Left cardiac atrium (tissue), 4 donors: ENCODE measurements around the gene GRM6. TPM values are rescaled to one million over a fixed set of nuclear protein-coding genes. Genes with fewer than 3 reads are reported as not detected.
A peak's percentile ranks its signal among the peaks of the same experiment; 100 is the strongest.

Experiments
- ATAC-seq, 2 donors: fragments of 200-7000 bp; cut with Tn5 transposase; one replicate each; pipeline ENCODE4 v1.9.1; 2020; ENCODE audit warnings: mild to moderate bottlenecking in 2 of 2, moderate library complexity in 2 of 2
- DNase-seq: peaks from one replicate; pipeline ENCODE4 v3.0.0-alpha.2; 2020
- intact Hi-C, 2 donors: fragments of 100-400 bp; cut with DNase I; formaldehyde crosslinking; loops; one replicate each; pipeline versions ENCODE4 v1.14.1 to v1.15.1; 2022 to 2023
- long read RNA-seq: library from polyadenylated mRNA; unstranded; transcript quantifications from one replicate; pipeline ENCODE4 v2.0.0, GENCODE V29; 2021
- total RNA-seq, 2 donors: library from RNA; stranded (reverse); fragmentation: NEBNext Ultra II Directional; extraction: Animal tissue kit (Norgen Biotek cat#: 25700); gene quantifications; one replicate each; pipeline ENCODE4 v1.2.1, GENCODE V29; 2021
- donor health status: DM: no; HTN: yes; CAD: no.
- donor health status: DM: no; HTN: yes; CAD: no; lungs with severe emphysema.
- donor health status: DM: yes; HTN: yes; CAD: no.
- donor health status: Dilated cardiomyopathy.

GRM6 gene
- not detected for total RNA-seq
- long read RNA-seq, result 0 reads

DNA sequence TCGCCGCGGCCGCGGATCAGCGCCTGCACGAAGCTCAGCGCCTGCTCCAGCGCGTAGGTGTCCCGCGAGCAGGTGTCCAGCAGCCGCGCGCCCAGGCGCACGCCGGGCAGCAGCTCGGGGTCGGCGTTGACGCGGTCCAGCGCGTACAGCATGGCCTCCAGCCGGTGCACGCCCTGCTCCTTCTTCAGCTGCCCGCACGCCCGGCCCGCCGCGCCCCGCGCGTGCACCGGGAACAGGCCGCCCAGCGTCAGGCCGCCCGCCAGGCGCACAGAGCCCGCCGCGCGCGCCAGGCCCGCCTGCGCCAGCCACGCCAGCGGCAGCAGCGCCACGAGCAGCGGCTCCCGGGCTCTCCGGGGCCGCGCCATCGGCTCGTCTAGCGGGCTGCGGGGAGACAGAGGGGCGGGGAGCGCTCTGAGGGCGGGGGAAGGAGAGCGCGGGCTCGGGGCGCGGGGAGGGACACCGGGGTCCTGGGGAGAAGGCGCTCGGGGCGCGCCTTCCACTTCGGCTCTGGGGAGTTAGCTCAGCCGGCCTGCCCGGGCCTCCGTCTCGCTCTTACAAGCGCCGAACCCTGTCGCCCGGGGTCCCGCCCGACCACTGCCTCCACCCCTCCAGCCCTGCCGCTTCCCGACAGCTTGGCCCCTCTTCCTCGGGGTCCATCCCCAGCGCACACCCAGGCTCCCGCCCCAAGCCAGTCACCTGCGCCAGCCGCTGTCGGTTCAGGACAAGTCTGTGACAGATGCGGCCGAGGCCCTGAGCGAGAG is at the start of gene GRM6:
Gene GRM6, minus strand, starts transcription at position 741 of the 761 bp plus-strand sequence. Its CDS starts 376 bp downstream, at position 365.
- ATAC-seq (no peak), DNase-seq (no peak)
- intact Hi-C loops, result no loop called here

DNA sequence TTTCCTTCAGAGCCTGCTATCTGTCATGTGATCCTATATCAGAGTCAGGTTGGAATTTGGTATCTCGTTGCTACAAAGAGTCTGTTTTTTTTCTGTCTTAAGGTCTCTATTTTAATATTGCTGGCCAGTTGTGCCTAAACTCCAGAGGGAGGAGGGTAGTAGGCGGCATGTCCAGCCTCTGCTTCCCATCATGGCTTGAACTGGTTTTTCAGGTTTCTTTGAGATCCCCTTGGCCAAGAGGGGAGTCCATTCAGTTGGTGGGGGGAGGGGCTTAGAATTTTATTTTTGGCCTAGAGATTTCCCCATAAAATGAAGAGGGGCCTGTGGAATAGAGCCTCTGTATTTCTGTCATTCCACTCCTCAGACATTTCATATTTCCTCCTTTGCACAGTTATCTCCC is 49.6 kb upstream of the GRM6 start:
- intact Hi-C loops, result no loop called here
- DNase-seq (no peak), ATAC-seq (no peak)

DNA sequence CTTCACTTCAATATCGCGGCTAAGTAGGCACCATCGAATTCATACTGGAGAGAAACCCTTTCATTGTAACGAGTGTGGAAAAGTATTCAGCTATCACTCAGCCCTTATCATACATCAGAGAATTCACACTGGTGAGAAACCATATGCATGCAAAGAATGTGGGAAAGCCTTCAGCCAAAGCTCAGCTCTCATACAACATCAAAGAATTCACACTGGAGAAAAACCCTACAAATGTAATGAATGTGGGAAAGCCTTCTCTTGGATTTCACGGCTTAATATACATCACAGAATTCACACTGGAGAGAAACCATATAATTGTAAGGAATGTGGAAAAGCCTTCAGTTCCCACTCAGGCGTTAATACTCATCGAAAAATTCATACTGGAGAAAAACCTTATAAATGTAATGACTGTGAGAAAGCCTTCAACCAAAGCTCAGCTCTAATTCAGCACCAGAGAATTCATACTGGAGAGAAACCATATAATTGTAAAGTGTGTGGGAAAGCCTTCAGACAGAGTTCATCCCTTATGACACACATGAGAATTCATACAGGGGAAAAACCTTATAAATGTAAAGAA is 38.0 kb upstream of the GRM6 start:
- DNase-seq, result no peak
- ATAC-seq, result no peak
- intact Hi-C loops, result no loop called here

DNA sequence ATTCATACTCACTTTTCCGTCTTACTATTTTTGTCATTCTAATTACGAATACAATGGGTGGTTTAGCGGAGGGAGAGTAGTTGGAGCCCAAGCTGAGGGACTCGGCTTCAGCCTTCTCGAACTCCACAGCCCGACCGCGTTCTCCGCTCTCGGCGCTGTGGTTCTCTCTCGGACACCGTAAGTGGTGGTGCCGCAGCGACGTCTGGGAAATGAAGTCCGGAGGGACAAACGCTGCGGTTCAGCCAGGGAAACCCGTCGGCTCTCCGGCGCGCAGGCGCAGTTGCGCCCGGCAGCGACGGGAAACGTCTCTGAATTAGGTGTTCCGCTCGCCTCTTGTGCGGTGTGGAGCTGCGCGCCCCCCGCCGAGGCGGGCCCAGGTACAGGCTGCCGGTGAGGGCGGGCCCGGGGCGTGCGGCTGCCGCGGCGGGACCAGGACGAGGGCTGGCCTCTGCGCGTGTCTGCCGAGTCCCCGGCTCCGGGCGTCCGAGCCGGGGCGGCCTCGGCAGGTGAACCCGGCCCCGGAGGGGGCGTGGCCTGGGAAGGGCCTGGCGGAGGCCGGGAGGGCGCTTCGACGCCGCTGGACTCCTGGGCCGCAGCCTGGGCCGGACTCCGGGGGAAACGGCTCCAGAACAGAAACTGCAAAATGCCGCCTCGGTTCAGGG is 28.5 kb upstream of the GRM6 start, which contains the start of gene ZNF879:
Gene ZNF879, plus strand, starts transcription at position 277 of the 662 bp plus-strand sequence. CDS start 1,201 bp downstream, outside the sequence.
- ATAC-seq, result peak; percentile 99 to 100
- peak; percentile 96 for DNase-seq
- intact Hi-C loops, result loop anchor here in 1 of 2 donors (5.0 kb wide), 1 partner anchor 81 kb away; the partner anchor contains the start of gene ZNF454

DNA sequence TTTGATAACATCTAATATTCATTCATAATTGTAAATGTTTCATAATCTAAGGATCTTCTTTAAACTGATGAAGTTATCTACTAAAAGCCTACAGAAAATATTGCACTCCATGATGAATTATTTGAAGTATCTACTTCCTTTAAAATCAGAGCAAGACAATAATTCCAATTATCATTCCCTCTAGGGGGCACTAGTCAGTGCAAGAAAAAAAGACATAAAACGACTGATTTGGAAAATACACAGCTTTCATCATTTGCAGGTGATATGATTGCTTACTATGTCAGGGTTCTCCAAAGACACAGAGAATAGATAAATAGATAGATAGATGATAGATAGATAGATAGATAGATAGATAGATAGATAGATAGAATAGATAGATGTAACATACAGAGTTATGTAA is 13.5 kb upstream of the GRM6 start:
- DNase-seq (no peak), ATAC-seq (no peak)
- intact Hi-C loops, result no loop called here

DNA sequence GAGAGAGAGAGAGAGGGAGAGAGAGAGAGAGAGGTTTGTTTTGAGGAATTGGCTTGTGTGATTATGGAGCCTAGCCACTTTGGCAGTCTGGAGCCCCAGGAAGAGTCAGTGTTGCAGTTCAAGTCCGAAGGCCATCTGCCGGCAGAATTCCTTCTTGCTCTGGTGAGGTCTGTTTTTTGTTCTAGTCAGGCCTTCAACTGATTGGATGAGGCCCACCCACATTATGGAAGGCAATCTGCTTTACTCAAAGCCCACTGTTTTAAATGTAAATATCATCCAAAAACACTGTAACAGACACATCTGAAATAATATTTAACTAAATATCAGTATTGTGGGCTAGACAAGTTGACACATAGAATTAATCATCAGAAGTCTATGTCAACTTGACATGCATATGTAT is 11.4 kb upstream of the GRM6 start:
- intact Hi-C loops, result no loop called here
- DNase-seq (no peak), ATAC-seq (no peak)

DNA sequence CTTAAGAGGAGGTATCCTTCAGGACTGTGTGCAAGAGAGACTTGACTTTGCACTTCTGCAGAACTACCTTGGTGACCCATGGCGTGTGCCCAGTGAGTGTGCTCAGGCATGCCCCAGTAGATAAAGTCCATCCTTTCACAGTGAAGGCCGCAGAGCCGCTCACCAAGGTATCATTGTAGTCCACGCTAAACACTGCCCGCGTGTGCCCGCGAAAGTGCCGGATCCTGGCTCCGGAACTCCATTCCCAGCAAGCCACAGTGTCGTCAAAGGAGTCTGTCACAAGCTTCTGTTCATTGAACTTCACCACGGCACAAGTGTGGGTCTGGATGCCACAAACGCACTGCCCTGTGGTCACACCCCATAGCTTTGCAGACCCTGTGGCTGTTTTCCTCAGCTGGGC is 3.3 kb upstream of the GRM6 start:
- DNase-seq (no peak), ATAC-seq (no peak)
- intact Hi-C loops, result no loop called here

DNA sequence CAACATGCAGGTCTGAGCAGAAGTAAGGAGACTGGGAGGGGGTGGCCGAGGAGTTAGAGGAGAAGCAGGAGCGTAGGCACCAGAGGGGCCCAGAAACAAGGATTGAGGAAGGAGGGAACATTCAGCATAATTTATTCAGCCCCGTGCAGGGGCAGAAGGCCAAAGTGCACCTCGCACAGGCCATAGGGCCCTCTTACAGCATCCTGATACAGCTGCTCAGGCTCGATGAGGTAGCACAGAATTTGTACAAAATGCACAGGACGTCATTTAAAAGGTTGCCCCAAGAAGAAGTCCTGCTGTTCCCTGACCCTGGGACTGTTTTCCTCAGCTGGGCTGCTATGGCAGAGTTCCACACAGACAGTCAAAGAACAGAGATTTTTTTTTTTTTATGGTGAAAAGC is 2.1 kb upstream of the GRM6 start:
- ATAC-seq (no peak), DNase-seq (no peak)
- intact Hi-C loops, result no loop called here

DNA sequence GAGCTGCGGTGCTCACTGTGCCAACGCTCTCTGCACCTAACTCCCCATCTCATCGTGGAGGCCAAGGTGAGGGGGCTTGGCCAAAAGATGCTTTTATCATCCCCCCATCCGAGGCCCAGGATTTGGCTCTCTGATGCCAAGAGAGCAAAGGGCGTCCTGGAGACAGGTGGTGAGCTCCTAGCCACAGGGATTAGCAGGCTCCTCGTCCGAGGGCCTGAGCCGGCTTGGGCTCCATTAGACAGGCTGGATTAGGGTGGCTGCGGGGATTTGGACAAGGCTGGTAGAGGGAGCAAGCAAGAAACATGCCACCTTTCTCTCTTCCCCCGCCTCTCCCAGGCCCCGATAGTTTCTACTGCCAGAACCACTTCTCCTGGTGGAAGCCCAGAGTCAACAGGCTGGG is 1.0 kb upstream of the GRM6 start:
- intact Hi-C loops, result no loop called here
- ATAC-seq (no peak), DNase-seq (no peak)

DNA sequence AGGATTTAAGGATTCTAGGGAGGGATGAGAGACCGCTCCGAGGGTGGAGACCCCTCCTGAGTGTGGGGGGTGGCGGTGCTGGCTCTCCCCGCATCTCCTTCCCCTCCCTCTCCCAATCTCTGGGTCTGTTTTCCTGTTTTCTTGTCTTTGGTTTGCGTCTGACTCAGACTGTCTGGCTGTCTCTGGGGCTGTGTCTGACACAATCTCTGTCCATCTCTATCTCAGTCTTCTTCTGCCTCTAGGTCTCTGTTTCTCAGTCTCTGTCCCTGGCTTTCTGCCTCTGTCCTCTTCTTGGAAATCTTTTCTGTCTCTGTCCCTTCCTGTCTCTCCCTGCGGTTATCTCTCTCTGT is 196 bp upstream of the GRM6 start:
- DNase-seq, result no peak
- no peak for ATAC-seq
- intact Hi-C loops, result no loop called here

DNA sequence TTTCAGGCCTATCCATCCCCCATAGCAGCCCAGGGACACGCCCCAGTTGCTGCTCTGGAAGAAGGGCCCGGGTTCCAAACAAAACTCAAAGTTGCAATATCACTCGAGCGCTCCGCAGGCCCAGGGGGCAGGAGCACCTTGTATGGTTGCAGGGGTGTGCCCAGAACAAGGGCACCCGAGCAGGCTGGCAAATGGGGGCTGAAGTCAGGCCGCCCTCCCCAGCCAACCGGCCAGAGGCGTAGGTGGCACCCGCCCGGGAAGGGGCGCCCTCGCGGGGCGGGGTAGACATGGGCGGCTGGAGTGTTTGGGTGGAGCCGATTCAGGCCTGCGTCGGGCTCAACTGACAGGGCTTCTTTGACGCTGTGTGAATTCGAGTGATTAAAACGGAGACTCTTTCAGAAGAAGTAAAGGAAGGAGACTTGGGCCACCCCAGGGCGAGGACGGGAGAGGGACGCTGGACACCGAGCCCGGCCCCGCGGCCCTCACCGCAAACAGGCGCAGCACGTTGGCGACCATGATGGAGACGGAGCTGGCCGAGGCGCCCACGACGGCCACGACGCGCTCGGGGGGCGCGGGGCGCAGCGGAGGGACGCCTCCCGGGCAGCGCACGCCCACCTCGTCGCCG is 1.1 kb downstream of the GRM6 start:
- no peak for ATAC-seq
- DNase-seq, result no peak
- intact Hi-C loops, result no loop called here

DNA sequence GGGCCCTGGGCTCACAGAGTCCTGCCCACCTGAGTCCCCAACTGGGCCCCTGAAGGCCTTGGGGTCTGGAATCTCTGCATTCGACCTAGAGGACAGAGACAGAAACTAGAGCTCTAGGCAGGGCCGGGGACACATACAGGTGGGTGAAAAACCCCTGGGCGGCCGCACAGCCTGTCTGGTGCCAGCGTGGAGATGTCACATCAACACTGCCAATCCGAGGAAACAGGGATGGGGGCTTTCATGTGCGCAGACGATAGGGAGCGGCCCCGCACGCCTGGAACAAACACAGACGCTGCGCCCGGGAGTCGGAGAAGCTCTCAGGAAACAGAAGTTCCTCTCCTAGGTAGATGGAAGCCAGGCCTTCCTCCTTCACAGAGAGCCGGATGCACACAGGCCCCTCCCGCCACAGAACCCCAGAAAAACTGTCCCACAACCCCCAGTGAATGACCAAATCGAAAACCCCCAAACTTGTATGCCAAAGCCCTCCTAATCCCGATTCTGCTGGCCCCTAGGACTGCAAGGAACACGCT is 1.8 kb downstream of the GRM6 start:
- ATAC-seq (no peak), DNase-seq (no peak)
- intact Hi-C loops, result no loop called here

DNA sequence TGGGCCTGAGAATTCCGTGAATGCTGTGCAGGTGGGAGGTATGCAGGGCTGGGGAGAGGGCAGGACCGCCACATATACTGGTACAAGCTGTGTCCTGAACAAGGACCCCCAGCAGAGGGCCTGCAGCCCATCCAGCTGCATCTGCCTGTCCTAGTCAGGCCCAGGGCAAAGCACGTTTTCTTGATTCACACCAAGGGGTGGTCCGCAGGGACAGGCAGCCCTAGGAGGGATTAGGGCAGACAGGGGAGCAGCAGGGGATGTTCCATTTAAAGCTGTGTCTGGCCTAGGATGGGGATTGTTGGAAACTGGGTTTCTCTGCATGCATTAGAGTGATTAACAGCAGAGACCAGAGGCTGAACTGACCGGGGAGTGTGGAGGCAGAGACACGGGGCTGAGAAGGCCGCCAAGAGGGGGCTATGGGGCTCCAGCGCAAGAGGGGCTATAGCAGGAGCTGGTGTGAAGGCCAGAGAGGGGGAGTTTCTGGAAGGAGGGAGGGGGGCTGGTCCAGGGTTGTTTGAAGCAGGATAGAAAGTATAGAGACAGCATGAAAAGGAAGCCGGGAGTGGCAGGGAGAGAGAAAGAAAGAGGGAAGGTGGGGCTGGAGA is 2.7 kb downstream of the GRM6 start:
- no peak for DNase-seq
- intact Hi-C loops, result no loop called here
- no peak for ATAC-seq

DNA sequence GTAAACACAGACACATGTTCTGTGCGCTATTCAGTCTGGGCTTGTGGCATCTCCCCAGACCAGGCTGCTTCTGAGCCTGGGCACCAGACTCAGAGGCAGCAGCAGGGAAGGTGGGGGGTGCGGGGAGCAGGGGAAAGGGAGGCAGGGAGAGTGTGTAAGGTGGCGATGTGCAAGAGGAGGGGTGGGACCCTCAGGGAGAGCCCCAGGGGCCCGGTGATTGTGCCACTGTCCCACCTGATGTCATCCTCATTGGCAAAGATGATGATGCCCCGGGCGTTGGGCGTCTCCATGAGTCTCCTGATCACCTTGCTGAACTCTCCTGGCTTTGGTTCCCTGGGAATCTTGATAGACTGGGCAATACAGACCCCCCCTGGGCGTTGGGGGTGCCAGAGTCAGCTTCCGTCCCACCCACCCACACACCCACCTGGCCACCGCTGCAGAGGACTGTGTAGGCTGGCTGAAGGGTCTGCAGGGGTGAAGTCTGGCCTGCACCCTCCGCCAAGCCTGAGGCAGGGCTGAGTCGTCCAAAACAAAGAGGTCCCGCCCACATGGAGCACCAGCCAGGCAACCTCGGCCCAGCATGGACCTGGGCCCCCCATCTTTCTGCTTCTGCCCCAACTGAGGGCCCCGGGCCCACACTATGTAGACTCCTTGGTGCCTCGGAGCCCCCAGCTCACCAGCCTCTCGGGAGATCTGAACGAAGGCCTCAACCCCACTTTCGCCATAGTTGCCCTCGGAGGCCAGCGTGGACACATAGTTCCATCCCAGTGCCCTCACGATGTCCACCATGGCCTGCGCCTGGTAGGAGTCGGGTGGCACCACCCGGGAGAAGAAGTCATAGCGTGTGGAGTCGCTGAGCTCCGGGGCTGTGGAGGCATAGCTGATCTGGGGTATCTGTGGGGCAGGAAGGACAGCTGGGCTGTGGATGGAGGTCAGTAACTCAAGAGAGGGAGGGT is 3.7 kb downstream of the GRM6 start:
- DNase-seq, result no peak
- intact Hi-C loops, result no loop called here
- ATAC-seq, result no peak

DNA sequence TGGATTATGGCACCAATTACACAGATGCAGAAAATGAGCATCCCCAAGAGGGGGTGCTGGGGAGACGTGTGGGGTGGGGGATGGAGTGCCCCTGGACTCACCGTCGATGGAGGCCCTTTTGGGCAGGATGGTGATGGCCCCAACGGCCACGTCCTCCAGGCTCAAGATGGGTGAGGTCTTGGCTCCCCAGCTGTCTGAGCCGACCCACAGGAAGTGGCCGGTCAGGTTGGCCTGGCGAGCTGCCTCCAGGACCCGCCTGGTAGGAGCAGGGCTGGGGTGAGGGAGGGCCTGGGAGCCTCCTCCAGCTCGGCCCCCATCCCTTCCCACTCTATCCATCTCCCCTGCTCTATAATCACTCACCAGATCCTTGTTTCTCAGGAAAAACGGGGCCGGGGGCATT is 4.6 kb downstream of the GRM6 start:
- intact Hi-C loops, result no loop called here
- no peak for ATAC-seq

DNA sequence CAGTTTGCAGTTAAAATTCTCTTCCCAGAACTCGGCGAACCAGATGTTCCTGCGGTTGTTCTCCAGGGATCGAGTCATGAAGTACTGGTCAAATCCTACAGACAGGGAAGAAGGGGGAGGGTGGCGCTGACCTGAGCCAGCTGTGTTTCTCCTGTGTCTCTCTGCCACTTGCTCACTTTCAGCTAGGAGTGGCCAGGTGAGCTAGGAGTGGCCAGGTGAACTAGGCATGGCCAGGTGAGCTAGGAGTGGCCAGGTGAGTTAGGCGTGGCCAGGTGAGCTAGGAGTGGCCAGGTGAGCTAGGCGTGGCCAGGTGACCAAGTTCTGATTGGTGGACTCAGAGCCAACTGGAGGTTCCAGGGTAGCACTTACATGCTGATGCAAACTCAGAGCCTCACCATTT is 5.8 kb downstream of the GRM6 start:
- intact Hi-C loops, result no loop called here
- ATAC-seq, result no peak
- no peak for DNase-seq

More for the DNA sequence above, 4.6 kb downstream of the GRM6 start:
- DNase-seq, result no peak

DNA sequence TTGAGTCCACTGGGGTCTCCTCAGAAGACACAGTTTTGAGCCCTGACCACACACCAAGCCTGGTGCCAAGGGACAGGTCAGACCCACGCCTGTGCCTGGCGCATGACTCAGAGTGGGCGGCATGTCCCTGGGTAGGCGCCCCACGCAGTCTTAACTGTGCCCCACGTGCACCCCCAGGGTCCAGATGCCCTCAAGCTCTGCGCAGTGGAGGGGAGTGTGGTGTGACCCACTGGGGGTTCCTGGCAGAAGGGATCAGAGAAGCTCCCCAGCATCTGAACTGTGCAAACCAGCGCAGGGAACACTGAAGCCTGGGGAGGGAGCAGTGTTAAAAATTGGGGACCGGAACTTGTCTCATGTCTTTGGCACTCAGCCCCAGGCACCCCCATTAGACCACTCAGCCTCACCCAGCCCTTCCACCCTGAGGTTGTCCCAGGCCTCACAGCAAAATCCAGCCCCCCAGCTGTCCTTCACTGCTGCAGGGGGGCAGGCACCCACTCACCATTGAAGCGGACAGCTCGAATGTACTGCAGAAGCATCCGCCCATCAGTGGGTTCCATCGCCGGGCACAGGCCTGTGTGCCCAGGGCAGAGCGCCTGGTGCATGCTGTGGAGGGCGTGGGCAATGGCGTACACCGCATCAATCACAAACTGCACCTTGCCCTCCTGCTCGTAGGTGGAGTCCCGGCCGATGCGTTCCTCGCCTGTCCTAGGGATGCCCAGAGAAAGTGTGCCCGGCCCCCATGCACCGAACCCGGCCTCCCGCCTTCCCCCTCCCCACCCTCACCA is 6.5 kb downstream of the GRM6 start:
- no peak for ATAC-seq
- intact Hi-C loops, result no loop called here
- no peak for DNase-seq
